HepG2 (cell line): ENCODE results near the gene DPEP1. TPM values are rescaled to one million over a fixed set of nuclear protein-coding genes. Genes with fewer than 3 reads are reported as not detected.

Experiments
- ATAC-seq: fragments of 200-7000 bp; cut with Tn5 transposase; 3 replicates; pipeline ENCODE4 v1.9.1; 2020; ENCODE audit warnings: mild to moderate bottlenecking, moderate library complexity
- BruUV-seq: library from RNA; stranded (reverse); fragments of 400-500 nt; replicated peaks from 2 replicates; lab custom pipeline; 2021; lab: Mats Ljungman, UMichigan
- CTCF ChIA-PET: fragments of 300-600 bp; formaldehyde crosslinking; extraction: SDS; loops from one replicate; lab custom pipeline; 2021; ENCODE audit warnings: low total read pairs, inconsistent platforms, low intra/inter-chr PET ratio; lab: Yijun Ruan, JAX
- POLR2A ChIA-PET: fragments of 350-600 bp; sonication (Branson Sonifier 250); formaldehyde crosslinking; loops from one replicate; lab custom pipeline; 2020; ENCODE audit warnings: antibody characterized with exemption, inconsistent platforms; lab: Yijun Ruan, JAX
- DNase-seq: peaks from one replicate; pipeline ENCODE4 v3.0.0-alpha.2; 2015; ENCODE audit warnings: low spot score
- FAIRE-seq: peaks from 3 replicates; lab custom pipeline; 2011; peaks lifted over from hg19 to GRCh38; lab: Jason Lieb, UNC
- H2AFZ ChIP-seq: one replicate; pipeline ENCODE4 v1.6.1; 2011; ENCODE audit warnings: low read length, inconsistent platforms
- H3K27ac ChIP-seq: fragments of 300-600 bp; 3 replicates; pipeline ENCODE4 v1.8.0; 2011; ENCODE audit warnings: mixed run types, mild to moderate bottlenecking, mixed read lengths, low read length, inconsistent platforms; ENCODE audit not compliant: insufficient read depth; ENCODE audit errors: extremely low read length
- H3K27me3 ChIP-seq, 2 experiments: fragments of 200-600 bp in 1 of 2; 2 replicates in 1 of 2; 3 replicates in 1 of 2; pipeline versions ENCODE4 v1.6.0 to v1.8.0; 2011; ENCODE audit warnings: low read length in 2 of 2, mild to moderate bottlenecking in 2 of 2, moderate library complexity in 2 of 2, inconsistent platforms in 1 of 2; ENCODE audit not compliant: insufficient read depth in 2 of 2, control insufficient read depth in 1 of 2
- H3K36me3 ChIP-seq, 2 experiments: fragments of 200-600 bp in 1 of 2; replicated peaks in 1 of 2; 2 replicates in 1 of 2; 3 replicates in 1 of 2; pipeline versions ENCODE4 v1.5.1 to v1.8.0; 2011; ENCODE audit warnings: low read length in 2 of 2, inconsistent platforms in 1 of 2; ENCODE audit not compliant: insufficient read depth in 2 of 2, control insufficient read depth in 1 of 2
- H3K4me1 ChIP-seq: 2 replicates; pipeline ENCODE4 v1.5.1; 2012; ENCODE audit warnings: low read length, inconsistent platforms; ENCODE audit not compliant: insufficient read depth
- H3K4me2 ChIP-seq: 2 replicates; pipeline ENCODE4 v1.6.0; 2011; ENCODE audit warnings: low read depth, low read length, inconsistent platforms
- H3K4me3 ChIP-seq, 3 experiments: fragments of 200-600 bp in 1 of 3; sonication (generic), shearing (Covaris generic) in 1 of 3; replicated peaks in 1 of 3; 2 replicates each; pipeline ENCODE4 v1.5.1; 2011 to 2016; ENCODE audit warnings: low read length in 3 of 3, inconsistent platforms in 2 of 3, low read depth in 2 of 3, mild to moderate bottlenecking in 2 of 3, control low read depth in 1 of 3, mixed read lengths in 1 of 3; ENCODE audit not compliant: insufficient read depth in 1 of 3
- H3K79me2 ChIP-seq: one replicate; pipeline ENCODE4 v1.6.1; 2011; ENCODE audit warnings: low read length, inconsistent platforms; ENCODE audit not compliant: insufficient read depth
- H3K9ac ChIP-seq: 2 replicates; pipeline ENCODE4 v1.6.0; 2011; ENCODE audit warnings: mild to moderate bottlenecking, low read depth, low read length, inconsistent platforms; ENCODE audit not compliant: insufficient read depth
- H3K9me3 ChIP-seq: 2 replicates; pipeline ENCODE4 v1.5.1; 2012; ENCODE audit warnings: mild to moderate bottlenecking, low read length
- H4K20me1 ChIP-seq: 2 replicates; pipeline ENCODE4 v1.6.0; 2011; ENCODE audit warnings: inconsistent platforms, mild to moderate bottlenecking, low read length, moderate library complexity; ENCODE audit not compliant: insufficient read depth
- BRD4 ChIP-seq: sonication (generic); formaldehyde crosslinking; IDR thresholded peaks from 2 replicates; pipeline ENCODE4 v1.4.0; 2020; ENCODE audit warnings: missing genetic modification reagents
- CBX2 ChIP-seq, 2 experiments: fragments of 200-600 bp in 1 of 2; sonication (generic); formaldehyde crosslinking in 1 of 2; IDR thresholded peaks; 2 replicates each; pipeline versions ENCODE4 v1.7.0 to v1.8.1; 2018 to 2022; ENCODE audit warnings: low read depth in 2 of 2, low read length in 1 of 2, mild to moderate bottlenecking in 1 of 2, missing genetic modification reagents in 1 of 2
- HES4 ChIP-seq: sonication (generic); formaldehyde crosslinking; IDR thresholded peaks from 2 replicates; pipeline ENCODE4 v1.9.0; 2021; ENCODE audit warnings: mild to moderate bottlenecking, missing genetic modification reagents, borderline replicate concordance
- HNF4A ChIP-seq: sonication (generic); formaldehyde crosslinking; IDR thresholded peaks from 2 replicates; pipeline ENCODE4 v1.4.0; 2020; ENCODE audit warnings: missing genetic modification reagents
- HOXA5 ChIP-seq: sonication (generic); formaldehyde crosslinking; IDR thresholded peaks from 2 replicates; pipeline ENCODE4 v1.4.0; 2020; ENCODE audit warnings: missing genetic modification reagents
- LCORL ChIP-seq, 2 experiments: fragments of 450-650 bp in 1 of 2; sonication (generic) in 1 of 2; formaldehyde crosslinking in 1 of 2; IDR thresholded peaks; 2 replicates each; pipeline versions ENCODE4 v1.5.0 to v1.6.1; 2017 to 2020; ENCODE audit warnings: antibody characterized with exemption in 1 of 2, missing genetic modification reagents in 1 of 2
- MXD4 ChIP-seq: IDR thresholded peaks from 2 replicates; pipeline ENCODE4 v1.6.1; 2016; ENCODE audit warnings: mild to moderate bottlenecking, missing biosample characterization, missing genetic modification reagents
- NFE2L1 ChIP-seq: sonication (generic); formaldehyde crosslinking; IDR thresholded peaks from 2 replicates; pipeline ENCODE4 v1.4.0; 2020; ENCODE audit warnings: missing genetic modification reagents, mild to moderate bottlenecking, borderline replicate concordance
- RFXANK ChIP-seq: IDR thresholded peaks from 2 replicates; pipeline ENCODE4 v1.6.1; 2016
- ZNF543 ChIP-seq: sonication (generic); formaldehyde crosslinking; IDR thresholded peaks from 2 replicates; pipeline ENCODE4 v1.4.0; 2020; ENCODE audit warnings: mild to moderate bottlenecking, missing genetic modification reagents
- ZNF609 ChIP-seq: sonication (generic); formaldehyde crosslinking; IDR thresholded peaks from 2 replicates; pipeline ENCODE4 v1.4.0; 2020; ENCODE audit warnings: mild to moderate bottlenecking, missing genetic modification reagents, borderline replicate concordance
- ZNF672 ChIP-seq: sonication (generic); formaldehyde crosslinking; IDR thresholded peaks from 2 replicates; pipeline ENCODE4 v1.8.1; 2022; ENCODE audit warnings: missing genetic modification reagents
- ZNF749 ChIP-seq: sonication (generic); formaldehyde crosslinking; IDR thresholded peaks from 2 replicates; pipeline ENCODE4 v1.8.0; 2022; ENCODE audit warnings: mild to moderate bottlenecking, missing genetic modification reagents, moderate library complexity, borderline replicate concordance
- ZNF766 ChIP-seq: sonication (generic); formaldehyde crosslinking; IDR thresholded peaks from 2 replicates; pipeline ENCODE4 v1.5.0; 2020; ENCODE audit warnings: missing genetic modification reagents, borderline replicate concordance
- ZSCAN12 ChIP-seq: sonication (generic); formaldehyde crosslinking; IDR thresholded peaks from 2 replicates; pipeline ENCODE4 v1.9.0; 2021; ENCODE audit warnings: mild to moderate bottlenecking, missing genetic modification reagents
- WGBS: methylation state at CpG from one replicate; pipeline ENCODE4 v1.1.6; 2017; ENCODE audit warnings: low lambda C conversion rate; 5-methylcytosine and 5-hydroxymethylcytosine counted together
- in situ Hi-C: cut with HindIII; loops from 2 replicates; pipeline ENCODE4 v1.10.0; 2017; ENCODE audit warnings: low pct_unique_long_range_greater_than_20kb; ENCODE audit not compliant: extremely low pct_ligation_motif_present
- intact Hi-C: fragments of 100-400 bp; cut with micrococcal nuclease; formaldehyde crosslinking; loops from one replicate; pipeline ENCODE4 v1.10.0; 2022; ENCODE audit not compliant: unreplicated experiment
- polyA plus RNA-seq, 8 experiments: library from polyadenylated mRNA; depleted of rRNA in 3 of 8; stranded (reverse) in 7 of 8; unstranded in 1 of 8; fragments of >200 nt; fragmentation: Illumina TruSeq in 4 of 8; extraction: Trizol in 4 of 8; gene quantifications; 2 replicates each; pipeline versions ENCODE4 v1.2.1 to v1.2.3, GENCODE V29; 2011 to 2016; ENCODE audit warnings: low read depth in 4 of 8, missing spikeins in 1 of 8, mixed read lengths in 1 of 8; ENCODE audit not compliant: insufficient read depth in 1 of 8
- total RNA-seq, 5 experiments: library from RNA; depleted of rRNA; stranded (reverse); fragments of >200 nt; fragmentation: Illumina TruSeq; extraction: Trizol; gene quantifications; 2 replicates each; pipeline ENCODE4 v1.2.3, GENCODE V29; 2016; ENCODE audit warnings: low read depth in 1 of 5
- TF ChIP-seq, protein P1 (sequence below): sonication (generic); formaldehyde crosslinking; IDR thresholded peaks from 2 replicates; pipeline ENCODE4 v1.5.0; 2020; ENCODE audit warnings: missing genetic modification reagents, mild to moderate bottlenecking, borderline replicate concordance
- TF ChIP-seq, protein P2 (sequence below): sonication (generic); formaldehyde crosslinking; IDR thresholded peaks from 2 replicates; pipeline ENCODE4 v1.5.0; 2020; ENCODE audit warnings: missing genetic modification reagents

The DPEP1 gene
- total and polyA plus RNA-seq, 2 of the 13 experiments (the other 11 are each of a cell fraction or from before 2014, with no cell fraction given): 37.6 to 52.2 TPM

GRCh38 chr16:89565256-89565505 is 48.3 kb upstream of the DPEP1 start:
- peak overlapping the region in 1 of 3 experiments; percentile 50; a peak in 1 of 6 replicates for H3K4me3 ChIP-seq
- FAIRE-seq (no peak), ATAC-seq (peak; percentile 1; the same call in 2 of the 3 replicates), DNase-seq (no peak)
- peaks cover 60% of the 10 kb centered on the region for H4K20me1 ChIP-seq
- intact Hi-C loops: no loop called here
- H3K9me3 ChIP-seq: no peaks in the 10 kb centered on the region
- ChIA-PET CTCF (no interaction called here), POLR2A (interaction anchor here (0.9 to 1.8 kb wide), 5 partner anchors 11 to 141 kb away, joined by 3 to 5 read pairs (median 4); partner anchors contain the start of gene CDK10)
- H2AFZ ChIP-seq: no peak overlapping the region
- peak overlapping the region; percentile 16; the same call in 1 of the 2 replicates for H3K9ac ChIP-seq
- 21% methylated on average over 2 of the region's 3 CpGs for WGBS
- H3K27ac ChIP-seq: no peak overlapping the region
- in situ Hi-C loops: no loop called here
- BruUV-seq: no TSS peak
- peaks cover 57% of the 10 kb centered on the region for H3K4me1 ChIP-seq
- peaks cover 4 to 17% of the 10 kb centered on the region in 2 experiments; a peak in 3 of 5 replicates for H3K27me3 ChIP-seq
- H3K79me2 ChIP-seq: peaks cover 22% of the 10 kb centered on the region
- H3K4me2 ChIP-seq: peak overlapping the region; percentile 97
- peaks cover 23 to 35% of the 10 kb centered on the region in 2 experiments for H3K36me3 ChIP-seq
- TF ChIP-seq NFE2L1 (CRISPR knock-in tag) (no peak), MXD4 (0 out of 2 replicates have a peak, but pooled peaks have one; percentile 18), ZNF749 (CRISPR knock-in tag) (no peak), CBX2 (IDR thresholded peaks at IDR 0.05; ENCODE audit: low read depth, low read length) (no peak), CBX2 (CRISPR knock-in tag; IDR thresholded peaks at IDR 0.05; ENCODE audit: low read depth) (no peak), RFXANK (CRISPR knock-in tag) (no peak), ZSCAN12 (CRISPR knock-in tag) (no peak), HOXA5 (CRISPR knock-in tag) (no peak), ZNF609 (0 out of 2 replicates have a peak, but pooled peaks have one; percentile 13), ZNF766 (CRISPR knock-in tag) (0 out of 2 replicates have a peak, but pooled peaks have one; percentile 44), ZNF543 (CRISPR knock-in tag) (0 out of 2 replicates have a peak, but pooled peaks have one; percentile 62), HNF4A (CRISPR knock-in tag) (peak; percentile 15; the same call in 1 of the 2 replicates), LCORL (IDR thresholded peaks at IDR 0.05) (no peak), LCORL (CRISPR knock-in tag; IDR thresholded peaks at IDR 0.05) (peak; percentile 82), ZNF672 (peak; percentile 89; the same call in 1 of the 2 replicates), HES4 (0 out of 2 replicates have a peak, but pooled peaks have one; percentile 5), BRD4 (no peak)
- TF ChIP-seq, protein P1, sequence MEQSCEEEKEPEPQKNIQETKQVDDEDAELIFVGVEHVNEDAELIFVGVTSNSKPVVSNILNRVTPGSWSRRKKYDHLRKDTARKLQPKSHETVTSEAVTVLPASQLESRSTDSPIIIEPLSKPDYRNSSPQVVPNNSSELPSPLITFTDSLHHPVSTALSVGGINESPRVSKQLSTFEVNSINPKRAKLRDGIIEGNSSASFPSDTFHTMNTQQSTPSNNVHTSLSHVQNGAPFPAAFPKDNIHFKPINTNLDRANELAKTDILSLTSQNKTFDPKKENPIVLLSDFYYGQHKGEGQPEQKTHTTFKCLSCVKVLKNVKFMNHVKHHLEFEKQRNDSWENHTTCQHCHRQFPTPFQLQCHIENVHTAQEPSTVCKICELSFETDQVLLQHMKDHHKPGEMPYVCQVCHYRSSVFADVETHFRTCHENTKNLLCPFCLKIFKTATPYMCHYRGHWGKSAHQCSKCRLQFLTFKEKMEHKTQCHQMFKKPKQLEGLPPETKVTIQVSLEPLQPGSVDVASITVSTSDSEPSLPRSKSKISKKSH (CRISPR knock-in tag): no peak
- TF ChIP-seq, protein P2, sequence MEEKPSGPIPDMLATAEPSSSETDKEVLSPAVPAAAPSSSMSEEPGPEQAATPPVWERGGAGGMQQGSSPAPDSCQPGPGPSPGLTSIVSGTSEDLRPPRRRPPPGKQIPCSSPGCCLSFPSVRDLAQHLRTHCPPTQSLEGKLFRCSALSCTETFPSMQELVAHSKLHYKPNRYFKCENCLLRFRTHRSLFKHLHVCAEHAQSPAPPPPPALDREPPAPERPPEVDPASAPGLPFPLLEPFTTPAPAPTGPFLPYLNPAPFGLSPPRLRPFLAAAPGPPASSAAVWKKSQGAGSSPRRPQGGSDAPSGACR (CRISPR knock-in tag): 0 out of 2 replicates have a peak, but pooled peaks have one; percentile 54
